Keratinocyte (primary cell): ENCODE results near the gene RAPGEF3.

Source experiments
- CTCF ChIP-seq, 3 experiments: IDR thresholded peaks in 1 of 3; conservative IDR thresholded peaks in 1 of 3; optimal IDR thresholded peaks in 1 of 3; 2 replicates in 2 of 3; 3 replicates in 1 of 3; pipeline versions ENCODE3 to v1.5.1; 2011; ENCODE audit warnings: low read length in 3 of 3, mild to moderate bottlenecking in 3 of 3, moderate library complexity in 2 of 3, control low read depth in 1 of 3, inconsistent platforms in 1 of 3; ENCODE audit not compliant: insufficient read depth in 2 of 3; ENCODE audit errors: extremely low read depth in 1 of 3
- EZH2 ChIP-seq: IDR thresholded peaks from one replicate; pipeline ENCODE4 v1.6.1; 2012; ENCODE audit warnings: inconsistent platforms, mild to moderate bottlenecking, low read length, moderate library complexity

- TF ChIP-seq CTCF (optimal IDR thresholded peaks at IDR 0.05 in 1 of 3, IDR thresholded peaks at IDR 0.05 in 1 of 3, conservative IDR thresholded peaks at IDR 0.05 in 1 of 3; ENCODE audit: extremely low read depth in 1 of 3, insufficient read depth in 2 of 3, low read length in 3 of 3) (no peak), EZH2 (no peak)
Observed at GRCh38 chr12:47712171-47712570, 46.5 kb downstream of the RAPGEF3 start.
